Activated CD4-positive, alpha-beta T cell treated with anti-CD3 and anti-CD28 coated beads, Interleukin-2, amount 50 U/mL, for 1 hour (primary cell): Measurements from ENCODE around the gene KCNQ1.

ENCODE experiments used
- DNase-seq: peaks from one replicate; pipeline ENCODE4 v3.0.0-alpha.2; 2020

KCNQ1 gene

DNA sequence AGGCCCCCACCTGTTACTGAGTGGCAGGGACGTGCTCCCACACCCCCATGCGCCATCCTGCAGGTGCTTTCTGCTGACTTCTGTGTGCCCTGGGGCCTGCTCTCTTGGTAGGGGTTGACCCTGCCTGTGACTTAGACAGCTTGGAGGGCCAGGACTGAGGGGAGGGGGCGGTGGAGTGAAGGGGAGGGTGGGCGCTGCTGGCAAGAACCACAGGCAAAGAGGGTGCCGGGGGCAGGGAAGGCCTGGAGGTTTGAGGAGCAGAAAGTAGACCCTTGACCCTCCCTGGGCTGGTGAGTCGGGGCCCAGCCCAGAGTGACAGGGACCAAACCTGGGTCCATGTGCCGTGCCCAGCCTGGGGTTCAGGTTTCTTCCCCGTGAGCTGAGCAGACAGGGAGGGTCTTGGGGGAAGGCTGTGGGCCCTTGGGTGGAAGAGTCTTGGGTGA lies 17.8 kb downstream of the KCNQ1 start:
- DNase-seq, result no peak

DNA sequence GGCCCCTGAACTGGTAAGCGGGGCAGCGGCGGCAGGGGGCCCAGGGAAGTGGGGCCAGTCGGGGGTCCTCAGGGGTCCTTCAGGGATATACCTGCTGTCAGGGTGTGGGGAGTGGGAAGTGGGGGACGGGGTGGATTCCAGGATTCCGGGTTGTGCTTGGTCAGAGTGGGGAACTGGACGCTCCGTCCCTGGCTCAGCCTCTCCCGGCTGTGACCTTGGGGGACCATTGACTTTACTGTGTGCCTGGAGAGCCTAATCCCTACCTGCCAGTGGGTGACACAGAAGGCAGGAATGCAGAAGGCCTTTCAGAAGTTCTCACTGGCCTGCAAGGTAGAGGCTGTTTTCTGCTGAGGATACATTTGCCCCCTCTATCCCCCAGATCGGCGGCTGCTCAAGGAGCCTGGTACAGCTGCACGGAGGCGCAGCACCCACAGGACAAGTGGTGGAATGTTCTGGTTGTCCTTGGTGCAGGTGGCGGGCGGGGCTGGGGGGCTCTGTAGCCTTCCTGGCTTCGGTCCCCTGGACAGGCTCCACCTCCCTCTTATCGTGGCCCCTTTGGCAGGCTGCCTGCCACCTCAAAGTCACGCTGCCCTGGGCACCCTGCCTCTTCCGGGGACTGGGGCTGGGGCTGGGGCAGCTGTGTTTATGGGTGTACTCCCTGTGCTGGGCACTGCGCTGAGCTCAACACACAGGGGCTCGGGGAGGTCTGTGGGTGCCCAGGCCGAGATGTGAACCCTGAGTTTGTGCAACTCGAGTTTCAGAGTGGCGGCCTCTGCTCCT lies 18.4 kb downstream of the KCNQ1 start:
- DNase-seq, result no peak

DNA sequence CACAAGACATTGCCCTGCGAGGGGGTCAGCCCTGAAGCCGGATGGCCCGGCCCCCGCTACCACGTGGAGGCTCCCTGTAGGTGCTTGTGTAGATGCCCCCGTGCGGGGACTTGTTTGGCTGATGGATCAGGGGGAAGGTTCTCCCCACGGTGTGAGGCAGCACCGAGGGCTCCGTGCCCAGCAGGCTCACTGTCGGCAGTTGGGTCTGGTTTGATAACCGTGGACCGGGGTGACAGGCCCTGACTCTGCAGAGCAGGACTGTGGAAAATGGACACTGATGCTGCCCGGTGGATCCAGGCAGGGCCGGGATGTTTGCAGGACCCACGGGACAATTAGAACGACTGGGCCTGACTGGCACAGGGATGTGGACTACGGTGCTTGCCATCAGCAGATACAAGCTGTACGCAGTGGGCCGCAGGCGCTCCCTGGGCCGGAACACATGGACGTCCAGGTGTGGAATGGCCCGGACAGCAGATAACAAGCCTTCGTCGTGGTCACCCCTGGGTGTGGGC lies 19.0 kb downstream of the KCNQ1 start:
- DNase-seq, result no peak

DNA sequence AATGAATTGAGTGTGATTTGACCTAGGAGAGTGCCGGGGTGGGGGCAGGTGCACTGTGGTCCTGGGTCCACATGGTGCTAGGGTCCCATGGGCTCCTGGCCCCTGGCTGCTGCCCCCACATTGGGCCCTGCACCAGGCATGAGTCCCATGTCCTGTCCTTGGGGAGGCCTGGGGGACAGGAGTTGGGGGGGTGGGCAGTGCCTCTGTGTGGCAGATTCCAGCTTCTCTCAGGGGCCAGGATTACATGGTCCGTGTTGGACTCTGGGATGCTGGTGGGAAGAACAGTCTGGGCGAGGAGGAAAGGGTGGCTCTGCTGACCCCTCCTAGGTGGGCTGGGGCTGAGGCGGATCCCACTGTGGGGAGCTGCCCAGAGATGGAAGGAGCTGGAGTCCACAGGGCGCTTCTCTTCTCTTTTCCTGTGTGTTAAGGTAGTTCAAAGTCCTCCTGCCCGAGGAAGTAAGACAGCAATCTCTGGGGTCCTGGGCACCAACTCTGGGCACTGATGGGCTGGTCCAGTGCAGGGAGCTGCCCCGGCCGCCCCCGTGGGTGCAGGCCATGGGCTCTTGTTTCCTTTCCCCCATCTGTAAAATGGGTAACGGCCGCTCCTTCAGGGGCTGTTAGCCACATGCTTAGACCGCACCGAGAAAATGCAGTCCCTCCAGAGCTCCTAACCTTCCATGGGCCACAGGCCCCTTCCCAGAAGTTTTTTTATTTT lies 19.8 kb downstream of the KCNQ1 start:
- no peak for DNase-seq

DNA sequence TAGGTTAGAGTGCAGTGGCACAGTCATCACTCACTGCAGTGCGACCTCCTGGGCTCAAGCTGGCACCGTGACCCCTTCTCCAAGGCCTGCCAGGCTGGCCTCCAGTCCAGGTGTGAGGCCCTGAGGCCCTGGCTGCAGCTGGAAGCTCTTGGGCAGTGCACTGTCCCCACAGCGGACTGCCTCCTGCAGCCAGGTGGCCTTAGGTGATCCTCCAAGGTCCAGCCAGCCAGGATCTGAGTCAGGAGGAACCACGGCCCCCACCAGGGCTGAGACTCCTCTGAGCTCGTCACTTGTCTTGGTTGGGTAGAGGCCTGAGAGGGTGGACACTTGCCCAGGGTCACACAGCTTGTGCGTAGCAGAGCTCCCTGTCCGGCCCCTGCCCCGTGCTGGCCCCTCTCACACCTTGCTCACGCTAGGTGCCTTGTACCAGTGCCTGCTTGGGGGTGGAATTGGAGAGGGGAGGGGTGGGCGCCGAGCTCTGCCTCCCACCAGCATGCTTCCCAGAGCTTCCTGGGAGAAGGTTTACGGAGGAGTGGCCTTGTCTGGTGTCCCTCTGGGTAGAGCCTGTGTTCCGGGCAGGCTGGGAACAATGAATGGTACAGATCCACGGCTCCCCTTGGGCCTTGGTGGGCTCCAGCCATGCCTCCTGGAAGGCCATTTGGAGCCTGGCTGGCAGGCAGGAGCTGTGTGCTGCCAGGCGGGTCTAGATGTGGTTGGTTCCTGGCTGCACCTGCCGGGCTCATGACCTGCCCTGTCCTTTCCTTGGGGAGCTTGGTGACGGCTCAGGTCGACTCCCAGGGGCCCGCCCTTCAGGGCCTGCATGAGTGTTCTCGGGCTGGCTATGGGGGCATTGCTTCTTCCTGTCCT lies 20.6 kb downstream of the KCNQ1 start:
- DNase-seq, result no peak

DNA sequence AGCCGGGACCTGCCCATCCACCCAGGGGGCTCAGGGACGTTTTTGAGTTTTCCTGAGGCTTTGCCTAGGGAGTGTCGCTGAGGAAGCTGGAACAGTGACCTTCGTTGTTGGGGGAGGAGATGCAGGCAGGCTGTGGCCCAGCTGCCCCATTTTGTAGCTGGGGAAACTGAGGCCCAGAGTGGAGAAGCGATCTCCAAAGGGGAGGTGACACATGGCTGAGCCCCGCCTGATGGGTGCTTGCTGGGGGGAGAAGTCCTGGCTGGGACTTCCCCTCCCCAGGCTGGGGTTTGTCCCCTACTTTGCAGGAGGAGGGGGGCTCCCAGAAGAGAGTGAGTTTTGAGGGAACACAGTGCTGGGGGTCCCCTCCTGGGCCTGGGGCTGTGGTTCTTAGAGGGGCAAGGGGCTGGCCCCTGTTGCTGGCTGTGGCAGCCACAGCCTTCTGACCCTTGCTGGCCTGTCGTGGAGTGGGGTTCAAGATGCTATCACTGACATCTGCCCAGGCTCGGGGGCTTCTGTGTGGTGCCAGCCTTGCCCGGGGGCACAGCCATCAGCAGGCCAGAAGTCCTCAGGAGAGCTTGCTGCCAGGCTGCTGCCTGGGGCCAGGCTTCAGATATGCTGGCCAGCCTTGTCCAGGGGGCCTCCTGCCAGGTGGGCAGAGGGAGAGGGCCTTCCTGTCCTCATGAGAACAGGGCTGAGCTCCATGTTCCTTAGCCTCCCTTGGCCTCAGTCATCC lies 21.4 kb downstream of the KCNQ1 start:
- DNase-seq, result no peak

DNA sequence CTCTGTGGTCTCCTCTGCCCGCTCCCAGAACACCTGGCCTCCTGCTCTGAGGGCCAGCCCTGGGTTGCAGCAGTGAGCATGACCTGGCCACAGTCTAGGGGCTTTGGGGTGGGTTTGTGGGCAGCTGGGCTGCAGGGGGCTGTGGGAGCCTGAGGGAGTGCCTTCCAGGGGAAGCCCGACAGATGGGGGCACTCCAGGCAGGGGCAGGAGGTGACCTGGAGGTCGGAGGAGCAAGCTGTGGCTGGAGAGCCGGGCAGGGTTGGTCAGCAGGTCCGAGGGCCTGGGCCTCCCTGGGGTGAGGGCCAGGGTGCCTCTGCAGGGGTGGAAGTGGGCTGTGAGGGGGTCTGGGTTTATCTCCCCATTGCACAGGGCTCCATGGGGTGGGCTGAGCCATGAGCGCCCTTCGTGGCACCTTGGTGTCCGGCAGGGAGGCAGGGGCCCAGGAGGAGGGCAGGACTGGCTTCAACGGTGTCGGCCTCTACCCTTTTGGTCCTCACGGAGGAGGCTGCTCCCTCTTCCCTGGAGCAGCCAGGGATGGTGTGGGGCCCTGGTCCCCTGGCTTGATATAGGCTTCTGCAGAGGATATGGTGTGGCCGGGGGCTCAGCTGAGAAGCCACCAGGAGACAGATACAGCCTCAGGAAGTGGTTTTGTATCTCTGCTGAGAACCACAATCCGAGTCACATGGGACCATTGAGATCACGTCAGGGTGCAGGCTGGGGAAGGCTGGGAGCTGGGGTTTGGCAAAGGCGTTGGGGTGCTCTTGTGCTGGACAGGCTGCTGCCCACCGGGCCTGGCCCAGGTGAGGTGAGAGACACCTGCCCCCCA lies 22.3 kb downstream of the KCNQ1 start:
- DNase-seq, result peak; percentile 26

DNA sequence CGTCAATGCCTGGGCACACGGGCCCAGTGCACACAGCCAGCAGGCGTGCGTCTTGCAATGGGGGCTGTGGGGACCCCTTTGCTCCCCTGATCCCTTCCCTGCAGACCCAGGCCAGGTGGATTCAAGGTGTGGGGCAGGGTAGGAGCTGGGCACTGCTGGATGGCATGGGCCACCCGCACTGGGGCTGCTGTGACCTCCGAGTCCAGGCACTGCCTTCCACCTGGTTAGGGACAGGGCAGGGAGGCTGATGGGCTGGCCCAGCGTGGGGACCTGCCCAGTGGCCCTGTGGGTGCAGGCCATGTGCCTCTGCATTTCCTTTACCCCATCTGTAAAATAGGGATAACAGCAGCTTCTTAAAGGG lies 22.9 kb downstream of the KCNQ1 start:
- DNase-seq, result no peak

DNA sequence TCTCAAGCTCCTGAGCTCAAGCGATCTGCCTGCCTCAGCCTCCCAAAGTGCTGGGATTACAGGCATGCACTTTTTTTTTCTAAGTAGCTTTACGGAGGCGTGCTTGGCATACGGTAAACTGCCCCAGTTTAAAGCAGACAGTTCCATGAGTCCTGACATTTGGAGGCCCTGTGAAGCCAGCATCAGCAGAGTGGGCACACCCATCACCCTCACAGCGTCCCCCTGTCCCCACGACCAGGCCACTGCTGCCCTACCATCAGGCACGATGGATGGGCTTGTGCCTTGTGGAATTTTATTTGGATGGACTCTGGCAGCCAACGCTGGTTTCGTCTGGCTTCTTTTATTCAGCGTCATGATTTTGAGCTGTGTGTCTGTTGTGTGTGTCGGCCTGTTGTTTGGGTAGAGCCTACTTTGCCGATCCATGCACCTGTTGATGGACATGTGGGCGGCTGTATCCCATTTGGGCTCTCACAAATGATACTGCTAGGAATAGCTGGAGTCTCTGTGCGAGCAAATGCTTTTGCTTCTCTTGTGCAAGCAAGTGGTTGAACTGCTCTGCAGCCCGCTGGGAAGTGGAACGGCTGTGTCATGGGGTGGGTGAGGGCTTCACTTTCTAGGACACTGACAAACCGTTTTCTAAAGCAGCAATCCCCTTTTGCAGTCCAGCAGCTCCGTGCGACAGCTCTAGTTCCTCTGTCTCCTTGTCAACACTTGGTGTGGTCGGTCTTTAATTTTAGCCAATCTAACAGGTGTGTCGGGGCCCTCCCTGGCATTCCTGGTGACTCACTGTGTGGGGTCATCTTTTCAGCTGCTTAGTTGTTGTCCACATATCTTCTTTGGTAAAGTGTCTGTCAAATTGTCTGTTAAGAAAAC lies 23.8 kb downstream of the KCNQ1 start:
- no peak for DNase-seq

DNA sequence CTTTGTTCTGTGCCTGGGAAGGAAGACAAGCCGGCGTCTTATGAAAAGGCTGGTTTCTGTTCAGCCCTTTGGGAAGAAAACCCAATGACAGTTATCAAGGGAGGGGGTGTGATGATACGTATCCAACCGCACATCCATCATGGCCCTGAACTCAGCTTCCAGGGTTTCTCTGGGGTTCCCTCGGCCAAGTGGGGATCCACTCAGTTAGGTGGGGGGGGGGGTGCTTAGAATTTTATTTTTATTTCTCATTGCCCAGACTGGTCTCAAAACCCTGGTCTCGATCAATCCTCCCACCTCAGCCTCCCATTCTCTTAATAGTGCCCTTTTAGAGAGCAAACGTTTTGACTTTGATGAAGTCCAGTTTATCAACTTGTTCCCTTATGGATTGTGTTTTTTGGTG lies 25.7 kb downstream of the KCNQ1 start:
- DNase-seq, result no peak

DNA sequence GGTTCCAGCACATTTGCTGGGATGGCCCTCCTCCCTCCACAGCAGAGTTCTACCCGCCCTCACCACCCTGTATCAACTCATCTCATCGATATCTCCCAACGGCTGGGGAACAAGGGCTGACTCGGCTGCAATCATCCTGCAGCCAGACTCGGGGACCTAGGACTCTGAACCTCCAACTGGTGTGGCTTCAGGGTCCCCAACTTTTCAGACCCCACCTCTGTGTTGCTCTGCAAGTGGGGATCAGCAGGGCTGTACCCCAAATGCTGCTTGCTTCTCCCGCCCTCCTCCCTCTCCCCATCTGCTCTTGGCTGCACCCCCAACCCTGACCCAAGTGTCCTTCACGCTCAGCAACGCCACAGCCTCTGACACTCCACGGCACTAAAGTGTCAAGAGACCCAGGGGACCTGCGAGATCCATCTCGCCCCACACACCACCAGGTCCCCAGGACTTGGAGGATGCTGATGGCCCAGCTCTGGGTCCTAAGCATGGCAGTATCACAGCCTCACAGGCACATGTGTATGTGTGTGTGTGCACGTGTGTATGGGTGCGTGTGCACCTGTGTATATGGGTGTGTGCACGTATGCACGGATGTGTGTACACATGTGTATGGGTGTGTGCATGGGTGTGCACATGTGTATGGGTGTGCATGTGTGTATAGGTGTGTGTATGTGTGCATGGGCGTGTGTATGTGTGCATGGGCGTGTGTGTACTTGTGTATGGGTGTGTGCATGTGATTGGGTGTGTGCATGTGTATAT lies 26.4 kb downstream of the KCNQ1 start:
- no peak for DNase-seq

DNA sequence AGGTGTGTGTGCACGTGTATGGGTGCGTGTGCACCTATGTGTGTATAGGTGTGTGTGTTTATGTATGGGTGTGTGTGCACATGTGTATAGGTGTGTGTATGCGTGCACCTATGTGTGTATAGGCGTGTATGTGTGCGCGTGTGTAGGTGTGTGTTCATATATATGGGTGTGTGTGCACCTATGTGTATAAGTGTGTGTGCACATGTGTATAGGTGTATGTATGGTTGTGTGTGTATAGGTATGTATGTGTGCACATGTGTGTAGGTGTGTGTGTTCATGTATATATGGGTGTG lies 26.9 kb downstream of the KCNQ1 start:
- no peak for DNase-seq

DNA sequence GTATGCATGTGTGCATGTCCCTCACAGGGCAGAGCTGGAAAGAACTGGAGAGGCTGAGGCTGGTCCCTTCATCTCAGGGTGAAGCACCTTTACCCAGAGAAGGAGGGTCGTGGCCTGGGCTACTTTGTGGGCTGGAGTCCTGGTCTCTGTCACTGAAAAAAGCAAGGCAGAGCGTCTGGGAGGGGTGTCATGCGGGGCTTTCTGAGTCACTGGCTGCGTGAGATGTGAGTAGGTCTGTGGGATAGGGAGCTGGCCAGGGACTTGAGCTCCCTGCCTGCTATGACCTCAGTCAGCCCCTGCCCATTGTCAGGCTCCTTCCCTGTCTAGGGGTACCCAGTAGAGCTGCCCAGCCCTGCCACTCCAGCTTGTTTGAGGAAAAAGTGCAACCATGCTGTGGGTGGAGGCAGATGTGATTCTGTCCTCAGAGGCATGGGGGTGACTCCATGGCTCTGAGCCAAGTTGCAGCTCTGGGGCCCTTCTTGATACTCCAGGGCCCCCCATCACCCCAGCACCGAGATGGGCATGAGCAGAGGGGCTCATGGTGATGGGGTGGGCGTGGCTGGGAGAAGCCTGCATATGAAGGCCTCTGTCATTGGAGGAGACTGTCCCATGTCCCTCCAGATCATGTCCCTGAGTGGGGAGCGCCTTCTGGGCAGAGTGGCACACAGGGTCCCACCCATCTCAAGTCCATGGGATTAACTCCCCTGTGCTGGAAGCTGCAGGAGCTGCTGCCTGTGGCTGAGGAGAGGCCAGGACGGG lies 27.8 kb downstream of the KCNQ1 start:
- no peak for DNase-seq

DNA sequence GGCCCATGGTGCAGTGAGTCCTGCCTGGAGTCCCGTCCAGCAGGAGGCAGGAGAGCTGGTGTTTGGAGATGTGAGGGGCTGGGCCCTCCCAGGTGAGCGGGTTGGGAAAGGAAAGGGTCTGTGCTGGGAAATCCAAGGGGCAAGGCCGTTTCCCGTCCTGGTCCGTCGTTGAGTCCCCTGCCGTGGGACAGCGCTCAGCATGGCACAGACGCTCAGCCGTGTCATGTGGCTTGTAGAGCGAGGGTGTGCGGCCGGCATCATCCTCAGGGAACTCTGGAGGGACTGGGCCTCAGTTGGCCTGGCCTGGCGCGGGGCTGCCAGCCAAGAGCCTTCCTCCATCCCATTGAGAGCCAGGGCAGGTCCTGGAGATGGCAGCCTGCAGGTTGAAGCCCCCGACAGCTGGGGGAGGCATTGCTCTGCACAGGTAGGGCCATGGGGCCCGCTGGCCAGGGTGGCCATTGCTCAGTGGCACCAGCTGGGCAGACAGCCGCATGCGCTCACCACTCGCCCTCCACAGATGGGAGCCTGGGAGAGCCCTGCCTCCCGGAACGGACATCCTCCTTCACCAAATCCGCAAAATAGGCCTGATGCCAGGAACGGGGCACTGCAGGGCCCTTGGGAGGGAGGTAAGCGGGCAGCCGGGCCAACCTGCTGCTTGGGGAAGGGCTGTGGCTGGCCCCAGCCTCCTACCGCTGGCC lies 28.7 kb downstream of the KCNQ1 start:
- DNase-seq, result no peak

DNA sequence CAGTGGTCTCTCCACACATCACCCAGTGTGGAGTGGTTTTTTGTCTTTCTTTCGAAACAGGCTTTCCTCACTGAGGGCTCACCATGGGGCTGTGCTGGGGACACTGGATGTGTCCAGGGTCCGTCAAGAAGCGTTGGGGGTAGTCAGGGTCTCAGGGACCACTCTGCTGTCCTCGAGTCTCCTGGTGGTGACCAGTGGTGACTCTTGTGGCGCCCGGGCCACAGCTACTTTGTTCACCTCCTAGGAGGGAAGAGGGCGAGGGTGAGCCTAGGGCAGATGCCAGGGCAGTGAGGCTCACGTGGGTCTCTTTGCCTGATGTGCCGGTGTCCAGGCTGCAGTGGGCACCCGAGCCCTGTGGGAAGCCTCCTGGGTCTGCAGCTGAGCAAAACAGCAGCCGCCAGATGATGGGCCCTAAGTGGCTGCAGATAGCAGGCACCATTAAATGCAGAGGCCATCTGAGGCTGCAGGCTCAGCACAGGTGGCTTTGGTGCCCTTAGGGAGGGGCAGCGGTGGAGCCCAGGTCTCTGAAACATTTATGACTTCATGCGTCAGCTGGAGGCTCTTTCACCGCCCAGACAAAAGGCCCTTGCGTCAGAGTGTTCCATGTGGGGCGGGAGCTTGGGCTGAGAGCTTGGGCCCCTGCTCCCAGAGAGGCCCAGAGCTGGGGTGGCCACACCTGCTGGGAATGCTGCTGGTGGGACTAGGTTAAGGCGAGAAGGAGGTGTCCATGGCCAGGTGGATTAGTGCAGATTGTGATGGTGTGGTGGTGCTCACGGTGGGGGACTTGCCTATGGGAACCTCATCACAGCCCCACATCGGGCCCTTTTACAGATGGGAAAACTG lies 29.5 kb downstream of the KCNQ1 start:
- DNase-seq, result no peak

DNA sequence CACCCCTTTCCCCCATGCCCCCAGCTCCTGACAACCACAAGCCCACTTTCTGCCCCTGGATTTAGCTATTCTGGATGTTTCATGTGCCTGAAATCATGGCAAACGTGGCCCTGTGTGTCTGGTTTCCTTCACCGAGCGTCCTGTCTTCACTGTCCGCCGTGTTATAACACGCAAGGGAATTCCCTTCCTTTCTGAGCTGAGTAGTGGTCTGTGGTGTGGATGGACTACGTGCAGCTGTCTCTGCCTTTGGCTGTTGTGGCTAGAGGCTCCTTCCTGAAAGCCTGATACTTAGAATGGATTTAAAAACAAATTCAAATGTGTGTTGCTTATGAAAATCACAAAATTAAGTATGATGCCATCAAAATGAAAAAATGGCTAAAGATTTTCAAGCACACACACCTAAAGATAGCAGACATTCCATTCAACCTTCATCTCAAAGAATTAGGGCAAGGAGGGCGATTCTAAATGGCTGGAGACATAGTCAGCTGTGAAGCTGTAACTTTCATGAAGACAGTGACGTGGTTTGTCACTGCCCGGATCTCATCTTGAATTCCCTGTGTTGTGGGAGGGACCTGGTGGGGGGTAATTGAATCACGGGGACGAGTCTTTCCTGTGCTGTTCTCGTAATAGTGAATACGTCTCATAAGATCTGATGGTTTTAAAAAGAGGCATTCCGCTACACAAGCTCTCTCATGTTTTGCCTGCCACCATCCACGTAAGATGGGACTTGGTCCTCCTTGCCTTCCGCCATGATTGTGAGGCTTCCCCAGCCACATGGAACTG lies 30.5 kb downstream of the KCNQ1 start:
- DNase-seq, result no peak

DNA sequence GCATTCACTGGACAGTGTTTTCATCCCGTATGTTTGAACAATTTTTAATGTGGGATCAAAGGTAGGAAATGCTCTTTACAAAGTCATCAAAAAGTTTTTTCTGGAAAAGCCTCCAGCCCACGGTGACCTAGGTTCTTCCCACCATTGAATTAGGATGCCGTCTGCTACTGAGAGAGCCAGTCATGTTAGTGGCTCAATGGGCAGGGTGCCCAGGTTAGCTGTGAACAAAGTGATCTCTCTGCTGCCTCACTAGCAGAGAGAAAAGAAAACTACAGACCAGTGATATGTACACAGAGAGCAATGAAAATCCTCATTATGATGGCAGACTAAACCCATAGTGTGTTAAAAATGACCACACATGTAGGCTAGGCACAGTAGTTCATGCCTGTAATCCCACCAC lies 32.4 kb downstream of the KCNQ1 start:
- DNase-seq, result no peak
